Measurements from ENCODE around the gene SNORC. TPM values are rescaled to one million over a fixed set of nuclear protein-coding genes. Genes with fewer than 3 reads are reported as not detected.

The SNORC gene
- total and polyA plus RNA-seq, 2 of the 13 experiments (the other 11 are each of a cell fraction or from before 2014, with no cell fraction given) = 59.1 to 86.1 TPM

GRCh38 chr2:232873292-232873908 lies 3.3 kb downstream of the SNORC start (continued):
- TF ChIP-seq MBNL3 (CRISPR knock-in tag; conservative IDR thresholded peaks at IDR 0.05) (no peak), YEATS4 (CRISPR knock-in tag; IDR thresholded peaks at IDR 0.05; ENCODE audit: borderline replicate concordance) (no peak), KDM1A (CRISPR knock-in tag; IDR thresholded peaks at IDR 0.05) (no peak), ZNF747 (CRISPR knock-in tag; IDR thresholded peaks at IDR 0.05; ENCODE audit: borderline replicate concordance) (no peak), ZNF263 (CRISPR knock-in tag; IDR thresholded peaks at IDR 0.05) (peak; percentile 30; the same call in 1 of the 2 replicates), SPEN (CRISPR knock-in tag; IDR thresholded peaks at IDR 0.05; ENCODE audit: low read depth) (no peak), STAG1 (CRISPR knock-in tag; IDR thresholded peaks at IDR 0.05) (no peak), ZHX2 (IDR thresholded peaks at IDR 0.05; ENCODE audit: low read depth) (no peak), ZHX2 (CRISPR knock-in tag; IDR thresholded peaks at IDR 0.05; ENCODE audit: borderline replicate concordance) (no peak), MLLT10 (CRISPR knock-in tag; IDR thresholded peaks at IDR 0.05) (no peak), SNAI1 (CRISPR knock-in tag; IDR thresholded peaks at IDR 0.05; ENCODE audit: borderline replicate concordance) (no peak), ZKSCAN1 (IDR thresholded peaks at IDR 0.05; ENCODE audit: low read length) (no peak), MTF2 (CRISPR knock-in tag; IDR thresholded peaks at IDR 0.05; ENCODE audit: borderline replicate concordance) (no peak), SP2 (CRISPR knock-in tag; IDR thresholded peaks at IDR 0.05) (no peak), FIP1L1 (IDR thresholded peaks at IDR 0.05; ENCODE audit: borderline replicate concordance, insufficient read depth, low read depth, low read length) (no peak), MED13 (CRISPR knock-in tag; IDR thresholded peaks at IDR 0.05) (no peak), SRSF4 (IDR thresholded peaks at IDR 0.05; ENCODE audit: low read depth, low read length, poor library complexity, severe bottlenecking) (no peak), ZBTB49 (CRISPR knock-in tag; IDR thresholded peaks at IDR 0.05; ENCODE audit: borderline replicate concordance) (no peak)
- TF ChIP-seq, protein P1, sequence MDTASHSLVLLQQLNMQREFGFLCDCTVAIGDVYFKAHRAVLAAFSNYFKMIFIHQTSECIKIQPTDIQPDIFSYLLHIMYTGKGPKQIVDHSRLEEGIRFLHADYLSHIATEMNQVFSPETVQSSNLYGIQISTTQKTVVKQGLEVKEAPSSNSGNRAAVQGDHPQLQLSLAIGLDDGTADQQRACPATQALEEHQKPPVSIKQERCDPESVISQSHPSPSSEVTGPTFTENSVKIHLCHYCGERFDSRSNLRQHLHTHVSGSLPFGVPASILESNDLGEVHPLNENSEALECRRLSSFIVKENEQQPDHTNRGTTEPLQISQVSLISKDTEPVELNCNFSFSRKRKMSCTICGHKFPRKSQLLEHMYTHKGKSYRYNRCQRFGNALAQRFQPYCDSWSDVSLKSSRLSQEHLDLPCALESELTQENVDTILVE (CRISPR knock-in tag; IDR thresholded peaks at IDR 0.05) = no peak
- TF ChIP-seq, protein P2, sequence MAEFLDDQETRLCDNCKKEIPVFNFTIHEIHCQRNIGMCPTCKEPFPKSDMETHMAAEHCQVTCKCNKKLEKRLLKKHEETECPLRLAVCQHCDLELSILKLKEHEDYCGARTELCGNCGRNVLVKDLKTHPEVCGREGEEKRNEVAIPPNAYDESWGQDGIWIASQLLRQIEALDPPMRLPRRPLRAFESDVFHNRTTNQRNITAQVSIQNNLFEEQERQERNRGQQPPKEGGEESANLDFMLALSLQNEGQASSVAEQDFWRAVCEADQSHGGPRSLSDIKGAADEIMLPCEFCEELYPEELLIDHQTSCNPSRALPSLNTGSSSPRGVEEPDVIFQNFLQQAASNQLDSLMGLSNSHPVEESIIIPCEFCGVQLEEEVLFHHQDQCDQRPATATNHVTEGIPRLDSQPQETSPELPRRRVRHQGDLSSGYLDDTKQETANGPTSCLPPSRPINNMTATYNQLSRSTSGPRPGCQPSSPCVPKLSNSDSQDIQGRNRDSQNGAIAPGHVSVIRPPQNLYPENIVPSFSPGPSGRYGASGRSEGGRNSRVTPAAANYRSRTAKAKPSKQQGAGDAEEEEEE (CRISPR knock-in tag; IDR thresholded peaks at IDR 0.05; ENCODE audit: borderline replicate concordance) = no peak
